HCT116 (cell line): ENCODE measurements around the gene MRPL50.

ENCODE experiments used
- CBX3 ChIP-seq: IDR thresholded peaks from 2 replicates; pipeline ENCODE4 v1.6.1; 2012; ENCODE audit warnings: low read depth
- EZH2 ChIP-seq: fragments of 200-600 bp; sonication (generic); IDR thresholded peaks from 2 replicates; pipeline ENCODE4 v1.6.1; 2017; ENCODE audit warnings: antibody characterized with exemption, mixed run types
- EZH2phosphoT487 ChIP-seq: fragments of 200-600 bp; IDR thresholded peaks from 2 replicates; pipeline ENCODE4 v1.6.1; 2018; ENCODE audit warnings: antibody characterized with exemption, borderline replicate concordance
- POLR2A ChIP-seq: IDR thresholded peaks from 2 replicates; pipeline ENCODE4 v1.7.0; 2011; ENCODE audit warnings: borderline replicate concordance; ENCODE audit not compliant: insufficient read depth, insufficient read length; ENCODE audit errors: extremely low read depth
- POLR2AphosphoS5 ChIP-seq: IDR thresholded peaks from 2 replicates; pipeline ENCODE4 v1.6.1; 2011; ENCODE audit warnings: mild to moderate bottlenecking, low read depth, low read length, moderate library complexity
- SP1 ChIP-seq: IDR thresholded peaks from 2 replicates; pipeline ENCODE4 v1.6.1; 2012; ENCODE audit warnings: low read depth
- ZNF274 ChIP-seq: fragments of 200-500 bp; sonication (Bioruptor generic); IDR thresholded peaks from 2 replicates; pipeline ENCODE4 v1.6.1; 2014; ENCODE audit warnings: mild to moderate bottlenecking, low read depth, low read length, inconsistent platforms
- TF ChIP-seq, protein P1 (sequence below), 3 experiments: fragments of 200-600 bp in 1 of 3; sonication (generic) in 1 of 3; IDR thresholded peaks in 2 of 3; conservative IDR thresholded peaks in 1 of 3; 2 replicates each; pipeline ENCODE4 v1.5.1; 2012 to 2017; ENCODE audit warnings: low read depth in 2 of 3, low read length in 2 of 3, antibody characterized with exemption in 1 of 3, borderline replicate concordance in 1 of 3, control low read depth in 1 of 3, mild to moderate bottlenecking in 1 of 3, mixed read lengths in 1 of 3, mixed run types in 1 of 3, moderate library complexity in 1 of 3; ENCODE audit not compliant: insufficient read depth in 1 of 3
- TF ChIP-seq, protein P2 (sequence below): IDR thresholded peaks from 2 replicates; pipeline ENCODE4 v1.6.1; 2012
- TF ChIP-seq, protein P3 (sequence below): IDR thresholded peaks from 2 replicates; pipeline ENCODE4 v1.6.1; 2012; ENCODE audit warnings: low read depth
- TF ChIP-seq, protein P4 (sequence below): IDR thresholded peaks from 2 replicates; pipeline ENCODE4 v1.6.1; 2012
- TF ChIP-seq, protein P5 (sequence below): IDR thresholded peaks from 2 replicates; pipeline ENCODE4 v1.6.1; 2011; ENCODE audit warnings: mild to moderate bottlenecking, low read length, moderate library complexity; ENCODE audit not compliant: insufficient replicate concordance; ENCODE audit errors: extremely low read depth

DNA sequence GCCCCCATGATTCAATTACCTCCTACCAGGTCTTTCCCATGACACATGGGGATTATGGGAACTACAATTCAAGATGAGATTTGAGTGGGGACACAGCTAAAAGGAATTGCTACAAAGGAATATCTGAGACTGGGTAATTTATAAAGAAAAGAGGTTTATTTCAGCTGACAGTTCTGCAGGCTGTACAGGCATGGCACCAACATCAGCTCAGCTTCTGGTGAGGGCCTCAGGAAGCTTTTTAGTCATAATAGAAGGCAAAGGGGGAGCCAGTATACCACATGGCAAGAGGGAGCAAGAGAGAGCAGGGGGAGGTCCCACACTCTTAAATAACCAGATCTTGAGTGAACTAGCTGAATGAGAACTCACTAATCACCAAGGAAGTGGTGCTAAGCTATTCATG, 48.3 kb upstream of the MRPL50 start:
- TF ChIP-seq, protein P1, sequence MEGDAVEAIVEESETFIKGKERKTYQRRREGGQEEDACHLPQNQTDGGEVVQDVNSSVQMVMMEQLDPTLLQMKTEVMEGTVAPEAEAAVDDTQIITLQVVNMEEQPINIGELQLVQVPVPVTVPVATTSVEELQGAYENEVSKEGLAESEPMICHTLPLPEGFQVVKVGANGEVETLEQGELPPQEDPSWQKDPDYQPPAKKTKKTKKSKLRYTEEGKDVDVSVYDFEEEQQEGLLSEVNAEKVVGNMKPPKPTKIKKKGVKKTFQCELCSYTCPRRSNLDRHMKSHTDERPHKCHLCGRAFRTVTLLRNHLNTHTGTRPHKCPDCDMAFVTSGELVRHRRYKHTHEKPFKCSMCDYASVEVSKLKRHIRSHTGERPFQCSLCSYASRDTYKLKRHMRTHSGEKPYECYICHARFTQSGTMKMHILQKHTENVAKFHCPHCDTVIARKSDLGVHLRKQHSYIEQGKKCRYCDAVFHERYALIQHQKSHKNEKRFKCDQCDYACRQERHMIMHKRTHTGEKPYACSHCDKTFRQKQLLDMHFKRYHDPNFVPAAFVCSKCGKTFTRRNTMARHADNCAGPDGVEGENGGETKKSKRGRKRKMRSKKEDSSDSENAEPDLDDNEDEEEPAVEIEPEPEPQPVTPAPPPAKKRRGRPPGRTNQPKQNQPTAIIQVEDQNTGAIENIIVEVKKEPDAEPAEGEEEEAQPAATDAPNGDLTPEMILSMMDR (IDR thresholded peaks at IDR 0.05 in 2 of 3, conservative IDR thresholded peaks at IDR 0.05 in 1 of 3; ENCODE audit: borderline replicate concordance in 1 of 3, insufficient read depth in 1 of 3, low read depth in 2 of 3, low read length in 2 of 3): no peak
- TF ChIP-seq POLR2A (no peak), POLR2AphosphoS5 (no peak), CBX3 (no peak), EZH2phosphoT487 (no peak), EZH2 (no peak), SP1 (no peak), ZNF274 (no peak)
- TF ChIP-seq, protein P2, sequence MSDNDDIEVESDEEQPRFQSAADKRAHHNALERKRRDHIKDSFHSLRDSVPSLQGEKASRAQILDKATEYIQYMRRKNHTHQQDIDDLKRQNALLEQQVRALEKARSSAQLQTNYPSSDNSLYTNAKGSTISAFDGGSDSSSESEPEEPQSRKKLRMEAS: no peak
- TF ChIP-seq, protein P3, sequence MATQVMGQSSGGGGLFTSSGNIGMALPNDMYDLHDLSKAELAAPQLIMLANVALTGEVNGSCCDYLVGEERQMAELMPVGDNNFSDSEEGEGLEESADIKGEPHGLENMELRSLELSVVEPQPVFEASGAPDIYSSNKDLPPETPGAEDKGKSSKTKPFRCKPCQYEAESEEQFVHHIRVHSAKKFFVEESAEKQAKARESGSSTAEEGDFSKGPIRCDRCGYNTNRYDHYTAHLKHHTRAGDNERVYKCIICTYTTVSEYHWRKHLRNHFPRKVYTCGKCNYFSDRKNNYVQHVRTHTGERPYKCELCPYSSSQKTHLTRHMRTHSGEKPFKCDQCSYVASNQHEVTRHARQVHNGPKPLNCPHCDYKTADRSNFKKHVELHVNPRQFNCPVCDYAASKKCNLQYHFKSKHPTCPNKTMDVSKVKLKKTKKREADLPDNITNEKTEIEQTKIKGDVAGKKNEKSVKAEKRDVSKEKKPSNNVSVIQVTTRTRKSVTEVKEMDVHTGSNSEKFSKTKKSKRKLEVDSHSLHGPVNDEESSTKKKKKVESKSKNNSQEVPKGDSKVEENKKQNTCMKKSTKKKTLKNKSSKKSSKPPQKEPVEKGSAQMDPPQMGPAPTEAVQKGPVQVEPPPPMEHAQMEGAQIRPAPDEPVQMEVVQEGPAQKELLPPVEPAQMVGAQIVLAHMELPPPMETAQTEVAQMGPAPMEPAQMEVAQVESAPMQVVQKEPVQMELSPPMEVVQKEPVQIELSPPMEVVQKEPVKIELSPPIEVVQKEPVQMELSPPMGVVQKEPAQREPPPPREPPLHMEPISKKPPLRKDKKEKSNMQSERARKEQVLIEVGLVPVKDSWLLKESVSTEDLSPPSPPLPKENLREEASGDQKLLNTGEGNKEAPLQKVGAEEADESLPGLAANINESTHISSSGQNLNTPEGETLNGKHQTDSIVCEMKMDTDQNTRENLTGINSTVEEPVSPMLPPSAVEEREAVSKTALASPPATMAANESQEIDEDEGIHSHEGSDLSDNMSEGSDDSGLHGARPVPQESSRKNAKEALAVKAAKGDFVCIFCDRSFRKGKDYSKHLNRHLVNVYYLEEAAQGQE: no peak
- TF ChIP-seq, protein P4, sequence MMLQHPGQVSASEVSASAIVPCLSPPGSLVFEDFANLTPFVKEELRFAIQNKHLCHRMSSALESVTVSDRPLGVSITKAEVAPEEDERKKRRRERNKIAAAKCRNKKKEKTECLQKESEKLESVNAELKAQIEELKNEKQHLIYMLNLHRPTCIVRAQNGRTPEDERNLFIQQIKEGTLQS: no peak
- TF ChIP-seq, protein P5, sequence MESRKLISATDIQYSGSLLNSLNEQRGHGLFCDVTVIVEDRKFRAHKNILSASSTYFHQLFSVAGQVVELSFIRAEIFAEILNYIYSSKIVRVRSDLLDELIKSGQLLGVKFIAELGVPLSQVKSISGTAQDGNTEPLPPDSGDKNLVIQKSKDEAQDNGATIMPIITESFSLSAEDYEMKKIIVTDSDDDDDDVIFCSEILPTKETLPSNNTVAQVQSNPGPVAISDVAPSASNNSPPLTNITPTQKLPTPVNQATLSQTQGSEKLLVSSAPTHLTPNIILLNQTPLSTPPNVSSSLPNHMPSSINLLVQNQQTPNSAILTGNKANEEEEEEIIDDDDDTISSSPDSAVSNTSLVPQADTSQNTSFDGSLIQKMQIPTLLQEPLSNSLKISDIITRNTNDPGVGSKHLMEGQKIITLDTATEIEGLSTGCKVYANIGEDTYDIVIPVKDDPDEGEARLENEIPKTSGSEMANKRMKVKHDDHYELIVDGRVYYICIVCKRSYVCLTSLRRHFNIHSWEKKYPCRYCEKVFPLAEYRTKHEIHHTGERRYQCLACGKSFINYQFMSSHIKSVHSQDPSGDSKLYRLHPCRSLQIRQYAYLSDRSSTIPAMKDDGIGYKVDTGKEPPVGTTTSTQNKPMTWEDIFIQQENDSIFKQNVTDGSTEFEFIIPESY: no peak
